ENCODE results near the gene B3GLCT. TPM values are rescaled to one million over a fixed set of nuclear protein-coding genes. Genes with fewer than 3 reads are reported as not detected.

The B3GLCT gene
- total RNA-seq, 4 donors from 2014 or later = 10.8 to 14.0 (median 11.8) TPM

DNA sequence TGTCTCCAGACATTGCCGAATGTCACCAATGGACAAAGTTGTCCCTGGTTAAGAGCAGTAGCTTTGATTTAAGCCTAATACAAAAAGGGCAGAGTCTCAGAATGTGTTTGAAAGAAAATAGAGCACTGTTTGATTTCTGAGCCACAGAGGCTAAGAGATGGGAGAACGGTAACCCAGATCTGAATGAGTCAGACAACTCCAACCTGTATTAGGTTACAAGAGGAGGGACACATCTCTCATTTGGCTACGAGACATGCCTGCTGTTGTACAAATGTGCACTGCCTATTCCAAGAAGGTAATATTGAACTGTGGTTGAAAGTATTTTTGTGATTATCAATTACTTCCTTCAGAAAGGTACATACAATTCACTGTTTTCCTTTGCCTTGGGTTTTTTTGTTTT is 33.2 kb upstream of the B3GLCT start:
- Histone ChIP-seq H3K27ac (no peak overlapping the region), H3K4me3 (replicated peaks in 1 of 3) (no peak overlapping the region), H3K4me1 (peaks cover 0 to 4% of the 10 kb centered on the region in 2 donors), H3K27me3 (no peaks in the 10 kb centered on the region), H3K36me3 (no peaks in the 10 kb centered on the region), H3K9me3 (no peaks in the 10 kb centered on the region)
- no peak for DNase-seq
- 87 to 88% methylated on average over 3 of the region's 3 CpGs for WGBS, 2 donors
- intact Hi-C loops (cut with DNase I) = loop anchor here (5.0 kb wide), 1 partner anchor 41 kb away; no protein-coding TSS in a partner anchor
- no peak for TF ChIP-seq POLR2A (IDR thresholded peaks at IDR 0.05)
- TF ChIP-seq, protein P1, sequence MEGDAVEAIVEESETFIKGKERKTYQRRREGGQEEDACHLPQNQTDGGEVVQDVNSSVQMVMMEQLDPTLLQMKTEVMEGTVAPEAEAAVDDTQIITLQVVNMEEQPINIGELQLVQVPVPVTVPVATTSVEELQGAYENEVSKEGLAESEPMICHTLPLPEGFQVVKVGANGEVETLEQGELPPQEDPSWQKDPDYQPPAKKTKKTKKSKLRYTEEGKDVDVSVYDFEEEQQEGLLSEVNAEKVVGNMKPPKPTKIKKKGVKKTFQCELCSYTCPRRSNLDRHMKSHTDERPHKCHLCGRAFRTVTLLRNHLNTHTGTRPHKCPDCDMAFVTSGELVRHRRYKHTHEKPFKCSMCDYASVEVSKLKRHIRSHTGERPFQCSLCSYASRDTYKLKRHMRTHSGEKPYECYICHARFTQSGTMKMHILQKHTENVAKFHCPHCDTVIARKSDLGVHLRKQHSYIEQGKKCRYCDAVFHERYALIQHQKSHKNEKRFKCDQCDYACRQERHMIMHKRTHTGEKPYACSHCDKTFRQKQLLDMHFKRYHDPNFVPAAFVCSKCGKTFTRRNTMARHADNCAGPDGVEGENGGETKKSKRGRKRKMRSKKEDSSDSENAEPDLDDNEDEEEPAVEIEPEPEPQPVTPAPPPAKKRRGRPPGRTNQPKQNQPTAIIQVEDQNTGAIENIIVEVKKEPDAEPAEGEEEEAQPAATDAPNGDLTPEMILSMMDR (IDR thresholded peaks at IDR 0.05) = no peak

DNA sequence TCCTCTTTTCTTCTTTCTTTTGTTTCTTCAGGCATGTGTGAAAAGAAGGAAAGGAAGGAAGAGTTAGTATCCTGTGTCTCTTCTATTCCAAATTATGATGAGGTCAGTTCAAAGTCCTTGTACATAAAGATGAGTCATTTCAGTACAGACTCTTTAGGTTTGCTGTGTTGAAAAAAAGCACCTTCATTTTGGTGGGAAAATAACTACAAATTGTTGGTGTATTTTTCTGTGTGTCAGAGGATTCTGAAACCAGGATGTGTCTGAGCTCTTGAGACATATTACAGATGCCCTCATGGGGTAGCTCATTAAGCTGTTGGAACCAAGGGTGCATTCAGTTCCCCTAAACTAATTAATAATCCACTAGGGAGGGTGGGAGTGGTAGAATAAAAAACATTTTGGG is 32.3 kb upstream of the B3GLCT start:
- Histone ChIP-seq H3K9me3 (no peaks in the 10 kb centered on the region), H3K4me3 (replicated peaks in 1 of 3) (no peak overlapping the region), H3K27me3 (no peaks in the 10 kb centered on the region), H3K27ac (no peak overlapping the region), H3K4me1 (peaks cover 0 to 7% of the 10 kb centered on the region in 2 donors), H3K36me3 (no peaks in the 10 kb centered on the region)
- no peak for TF ChIP-seq POLR2A (IDR thresholded peaks at IDR 0.05)
- TF ChIP-seq, protein P1 (IDR thresholded peaks at IDR 0.05) = no peak
- DNase-seq = no peak
- intact Hi-C loops (cut with DNase I) = loop anchor here (5.0 kb wide), 1 partner anchor 40 kb away; no protein-coding TSS in a partner anchor

GRCh38 chr13:31168166-31168565 is 31.6 kb upstream of the B3GLCT start:
- Histone ChIP-seq H3K27ac (no peak overlapping the region), H3K4me3 (replicated peaks in 1 of 3) (no peak overlapping the region), H3K36me3 (no peaks in the 10 kb centered on the region), H3K4me1 (peaks cover 0 to 6% of the 10 kb centered on the region in 2 donors), H3K27me3 (no peaks in the 10 kb centered on the region), H3K9me3 (no peaks in the 10 kb centered on the region)
- 51 to 52% methylated on average over 2 of the region's 2 CpGs for WGBS, 2 donors
- TF ChIP-seq POLR2A (IDR thresholded peaks at IDR 0.05) = no peak
- TF ChIP-seq, protein P1 (IDR thresholded peaks at IDR 0.05) = no peak
- DNase-seq = no peak
- intact Hi-C loops (cut with DNase I) = loop anchor here (5.0 kb wide), 1 partner anchor 39 kb away; no protein-coding TSS in a partner anchor

GRCh38 chr13:31168736-31169135 is 31.0 kb upstream of the B3GLCT start:
- WGBS, 2 donors = 88 to 91% methylated on average over 11 of the region's 11 CpGs

DNA sequence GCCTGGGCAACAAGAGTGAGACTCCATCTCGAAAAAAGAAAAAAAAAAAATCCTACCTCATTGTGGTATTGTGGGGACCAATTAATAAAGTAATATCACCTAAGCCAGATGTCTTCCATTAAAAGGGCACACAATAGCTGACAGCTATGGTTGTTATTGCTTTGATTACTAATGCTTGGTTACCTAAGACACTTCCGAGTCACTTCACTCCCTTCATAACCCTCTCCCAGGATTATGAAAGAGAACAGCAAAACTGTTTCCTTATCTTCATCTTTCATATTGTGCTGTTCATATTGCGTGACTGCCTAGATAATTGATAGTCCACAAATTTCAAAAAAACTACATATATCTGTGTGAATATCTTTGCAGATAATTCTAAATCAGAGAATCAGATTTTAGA is 27.8 kb upstream of the B3GLCT start:
- H3K9me3 ChIP-seq = no peaks in the 10 kb centered on the region
- H3K27me3 ChIP-seq = no peaks in the 10 kb centered on the region
- TF ChIP-seq, protein P1 (IDR thresholded peaks at IDR 0.05) = no peak
- no peak for TF ChIP-seq POLR2A (IDR thresholded peaks at IDR 0.05)
- DNase-seq = no peak
- 91 to 96% methylated on average over 3 of the region's 3 CpGs for WGBS, 2 donors
- H3K4me3 ChIP-seq (replicated peaks in 1 of 3) = no peak overlapping the region
- H3K4me1 ChIP-seq = peaks cover 0 to 6% of the 10 kb centered on the region in 2 donors
- intact Hi-C loops (cut with DNase I) = loop anchor here (10.0 kb wide), 1 partner anchor 127 kb away; no protein-coding TSS in a partner anchor
- H3K36me3 ChIP-seq = no peaks in the 10 kb centered on the region
- H3K27ac ChIP-seq = no peak overlapping the region

More at GRCh38 chr13:31168736-31169135, 31.0 kb upstream of the B3GLCT start:
- Histone ChIP-seq H3K9me3 (no peaks in the 10 kb centered on the region), H3K27me3 (no peaks in the 10 kb centered on the region), H3K36me3 (no peaks in the 10 kb centered on the region), H3K27ac (no peak overlapping the region), H3K4me3 (replicated peaks in 1 of 3) (no peak overlapping the region), H3K4me1 (peaks cover 0 to 6% of the 10 kb centered on the region in 2 donors)
- no peak for DNase-seq
- intact Hi-C loops (cut with DNase I) = loop anchor here (5.0 kb wide), 1 partner anchor 39 kb away; no protein-coding TSS in a partner anchor
- TF ChIP-seq POLR2A (IDR thresholded peaks at IDR 0.05) = no peak
- TF ChIP-seq, protein P1 (IDR thresholded peaks at IDR 0.05) = no peak
